ENCODE measurements around the gene ADRB1.

Gene ADRB1

GRCh38 chr10:114058297-114058696 lies 14.6 kb downstream of the ADRB1 start:
- DNase-seq: no peak

- DNase-seq: no peak
These were observed 15.9 kb downstream of the ADRB1 start for GRCh38 chr10:114059561-114059960.

- DNase-seq: no peak
These were observed 16.8 kb downstream of the ADRB1 start for GRCh38 chr10:114060456-114060855.

- no peak for DNase-seq
These were observed 17.5 kb downstream of the ADRB1 start for GRCh38 chr10:114061148-114061547.

GRCh38 chr10:114061789-114062188 lies 18.1 kb downstream of the ADRB1 start:
- no peak for DNase-seq

- DNase-seq: no peak
These were observed 20.7 kb downstream of the ADRB1 start for GRCh38 chr10:114064151-114065048.

- DNase-seq: no peak
These were observed 21.4 kb downstream of the ADRB1 start for GRCh38 chr10:114065049-114065435.

- DNase-seq: no peak
These were observed 24.5 kb downstream of the ADRB1 start for GRCh38 chr10:114068054-114068707.

- DNase-seq: no peak
These were observed 27.0 kb downstream of the ADRB1 start for GRCh38 chr10:114070710-114071109.

GRCh38 chr10:114071178-114071577 lies 27.5 kb downstream of the ADRB1 start:
- no peak for DNase-seq

GRCh38 chr10:114073395-114074186 lies 29.9 kb downstream of the ADRB1 start:
- no peak for DNase-seq

GRCh38 chr10:114075093-114075492 lies 31.4 kb downstream of the ADRB1 start:
- no peak for DNase-seq

GRCh38 chr10:114077347-114077746 lies 33.7 kb downstream of the ADRB1 start:
- DNase-seq: no peak

GRCh38 chr10:114077815-114078219 lies 34.2 kb downstream of the ADRB1 start:
- no peak for DNase-seq

- no peak for DNase-seq
These were observed 34.7 kb downstream of the ADRB1 start for GRCh38 chr10:114078346-114078745.

- DNase-seq: no peak
These were observed 35.8 kb downstream of the ADRB1 start for GRCh38 chr10:114079421-114079820.

- no peak for DNase-seq
These were observed 38.4 kb downstream of the ADRB1 start for GRCh38 chr10:114081911-114082583.

GRCh38 chr10:114083040-114083439 lies 39.4 kb downstream of the ADRB1 start:
- DNase-seq: no peak

- no peak for DNase-seq
These were observed 40.5 kb downstream of the ADRB1 start for GRCh38 chr10:114084215-114084614.

- DNase-seq: no peak
These were observed 43.6 kb downstream of the ADRB1 start for GRCh38 chr10:114087255-114087654.

- DNase-seq: no peak
These were observed 44.0 kb downstream of the ADRB1 start for GRCh38 chr10:114087655-114088054.

- DNase-seq: no peak
These were observed 51.1 kb downstream of the ADRB1 start for GRCh38 chr10:114094795-114095194.

All from GOT3 (cell line).